GM19463 (cell line): ENCODE measurements around the gene MFAP3L.

Source experiments
- ATAC-seq: cut with Tn5 transposase; IDR thresholded peaks from one replicate; pipeline ENCODE4 v1.9.1; 2021; ENCODE audit warnings: mild to moderate bottlenecking, moderate library complexity; ENCODE audit not compliant: unreplicated experiment

Gene MFAP3L

DNA sequence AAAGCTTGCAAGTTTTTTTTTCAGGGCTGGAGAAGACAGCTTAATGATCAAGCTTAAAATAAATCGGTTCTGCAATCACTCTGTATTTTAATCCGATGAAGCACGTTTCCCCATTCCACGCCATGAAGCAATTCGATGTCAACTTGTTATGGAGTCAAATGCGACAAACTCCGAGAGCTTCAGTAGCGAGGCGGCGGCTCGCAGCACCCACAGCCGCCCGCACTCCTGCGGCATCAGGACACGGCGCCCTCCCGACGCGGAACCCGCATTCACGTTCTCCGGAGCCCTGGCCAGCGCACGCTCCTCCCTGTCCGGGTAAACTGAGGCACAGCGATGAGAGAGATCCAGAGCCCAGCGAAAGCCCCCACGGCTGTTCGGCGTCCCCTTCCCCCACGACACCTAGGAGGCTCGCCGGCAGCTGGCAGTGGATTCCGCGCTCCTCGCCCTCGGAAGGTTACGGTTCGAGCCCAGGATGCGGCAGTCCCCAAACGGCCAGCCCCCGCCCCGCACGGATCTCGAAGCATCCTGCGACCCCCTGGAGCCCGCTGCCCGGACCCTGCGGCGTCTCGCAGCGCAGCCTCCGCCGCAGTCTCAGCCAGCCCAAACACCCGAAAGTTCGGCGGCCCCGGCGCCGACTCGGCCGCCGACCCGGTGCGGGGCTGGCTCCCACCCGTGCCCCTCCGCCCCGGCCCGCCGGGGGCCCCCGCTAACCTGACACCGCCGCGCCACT is 507 bp downstream of the MFAP3L start:
- ATAC-seq: no peak

GRCh38 chr4:170022211-170022610 is 4.0 kb downstream of the MFAP3L start:
- ATAC-seq: no peak

DNA sequence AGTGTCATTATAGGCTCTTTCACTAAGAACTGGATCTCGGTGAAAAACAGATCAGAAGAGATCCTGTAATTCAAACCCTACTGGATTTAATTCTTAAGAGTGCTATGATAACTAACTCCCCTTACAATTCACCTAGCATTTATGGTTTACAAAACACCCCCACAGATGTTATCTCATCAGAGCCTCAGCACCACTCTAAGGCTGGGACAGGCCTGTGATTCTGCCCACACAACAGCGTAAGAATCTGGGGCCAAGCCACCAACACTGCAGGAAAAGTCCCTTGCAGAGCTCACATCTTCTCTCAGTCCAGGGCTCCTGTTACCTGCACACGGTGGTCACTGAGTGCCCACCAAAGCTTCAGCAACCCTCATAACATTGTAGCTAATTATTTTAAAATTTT is 8.9 kb downstream of the MFAP3L start:
- no peak for ATAC-seq

DNA sequence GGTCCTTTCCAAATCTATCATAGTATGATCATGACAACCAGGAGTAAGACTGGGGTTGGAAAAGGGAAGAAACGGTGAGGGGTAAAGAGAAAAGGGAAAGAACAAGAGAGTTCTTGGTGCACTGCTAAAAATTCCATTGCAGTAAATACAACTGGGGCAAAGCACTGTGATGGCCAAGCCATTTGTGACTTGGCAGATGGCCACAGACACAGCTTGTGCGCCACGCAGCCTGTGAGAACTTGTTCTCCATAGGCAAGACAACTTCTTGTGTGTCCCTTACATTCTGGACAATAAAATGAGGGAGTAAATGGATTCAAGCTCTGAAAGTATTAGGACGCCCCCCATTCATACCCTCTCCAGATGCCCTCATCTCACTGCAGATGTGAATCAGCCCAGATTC is 10.9 kb downstream of the MFAP3L start:
- no peak for ATAC-seq

DNA sequence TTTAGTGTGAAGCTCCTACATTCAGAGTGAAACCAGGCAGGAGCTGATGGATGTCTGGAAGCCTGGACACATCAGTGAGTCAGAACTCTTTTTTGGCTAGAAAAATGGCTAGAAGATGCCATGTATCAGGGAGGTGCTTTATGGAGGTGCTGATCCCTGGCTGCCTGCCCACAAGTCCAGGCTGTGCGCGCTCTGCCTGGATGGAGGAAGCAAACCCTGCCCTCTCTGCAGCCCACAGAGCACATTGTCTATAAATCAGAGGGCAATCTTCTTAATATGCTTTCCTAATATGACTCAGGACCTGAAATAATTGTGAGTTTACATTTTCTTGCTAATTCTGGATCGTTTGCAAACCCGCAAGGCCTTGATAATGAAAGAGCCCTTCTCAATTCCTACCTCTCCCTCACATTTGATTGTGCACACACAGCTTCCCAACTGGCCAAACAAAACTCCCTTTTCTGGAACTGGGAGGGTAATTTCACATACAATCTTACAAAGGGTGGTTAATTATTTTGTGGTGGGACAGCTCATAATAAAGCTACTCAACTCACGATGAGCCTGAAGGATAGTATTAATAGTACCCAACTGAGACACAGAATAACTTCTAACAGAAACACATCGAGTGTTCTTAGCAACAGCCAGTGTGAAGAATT is 11.7 kb downstream of the MFAP3L start:
- ATAC-seq: no peak

DNA sequence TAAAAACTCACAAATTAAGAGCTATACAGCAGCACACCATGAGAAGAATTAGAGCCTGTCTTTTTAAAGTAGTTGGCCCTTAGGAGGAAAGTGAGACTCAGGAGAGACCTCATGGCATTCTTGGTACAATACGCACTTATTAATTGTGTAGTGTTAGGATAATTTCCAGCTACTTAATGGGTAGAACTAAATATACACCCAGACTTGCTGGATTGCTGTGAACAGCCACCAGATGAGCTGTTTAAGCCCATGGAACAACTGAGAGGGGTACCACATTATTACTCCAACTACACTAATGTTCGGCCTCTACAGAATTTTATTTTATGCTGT is 13.6 kb downstream of the MFAP3L start:
- ATAC-seq: no peak

GRCh38 chr4:170011921-170012628 is 14.1 kb downstream of the MFAP3L start:
- no peak for ATAC-seq

DNA sequence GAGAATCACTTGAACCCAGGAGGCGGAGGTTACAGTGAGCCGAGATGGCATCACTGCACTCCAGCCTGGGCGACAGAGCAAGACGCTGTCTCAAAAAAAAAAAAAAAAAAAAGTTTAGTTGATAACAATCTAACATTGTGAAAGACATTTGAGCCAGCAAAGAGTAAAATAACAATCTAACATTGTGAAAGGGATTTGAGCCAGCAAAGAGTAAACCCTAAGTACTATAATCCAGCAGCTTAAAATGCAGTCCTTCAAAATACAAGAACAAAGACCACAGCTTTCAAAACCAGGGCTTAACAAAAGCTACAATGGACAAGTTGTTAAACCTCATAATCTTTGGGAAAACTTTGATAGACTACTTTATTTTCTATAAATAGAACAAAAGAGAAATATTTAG is 16.9 kb downstream of the MFAP3L start:
- ATAC-seq: no peak

DNA sequence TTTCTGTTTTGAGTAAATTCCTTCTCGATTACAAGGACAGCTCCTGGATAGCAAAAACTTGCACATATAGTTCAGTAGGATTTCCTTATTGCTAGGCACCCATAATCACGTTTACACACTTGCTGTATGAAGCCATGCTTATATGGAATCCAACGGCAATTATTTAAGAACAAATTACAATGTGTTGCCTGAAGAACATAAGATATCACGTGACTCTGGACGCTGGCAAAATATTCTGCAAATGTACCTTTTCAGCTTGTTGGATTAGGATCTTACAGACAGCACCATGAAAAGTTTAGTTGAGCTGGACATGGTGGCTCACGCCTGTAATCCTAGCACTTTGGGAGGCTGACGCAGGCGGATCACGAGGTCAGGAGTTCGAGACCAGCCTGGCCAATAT is 17.4 kb downstream of the MFAP3L start:
- no peak for ATAC-seq

GRCh38 chr4:170008371-170008770 is 17.8 kb downstream of the MFAP3L start:
- peak; percentile 51 for ATAC-seq

DNA sequence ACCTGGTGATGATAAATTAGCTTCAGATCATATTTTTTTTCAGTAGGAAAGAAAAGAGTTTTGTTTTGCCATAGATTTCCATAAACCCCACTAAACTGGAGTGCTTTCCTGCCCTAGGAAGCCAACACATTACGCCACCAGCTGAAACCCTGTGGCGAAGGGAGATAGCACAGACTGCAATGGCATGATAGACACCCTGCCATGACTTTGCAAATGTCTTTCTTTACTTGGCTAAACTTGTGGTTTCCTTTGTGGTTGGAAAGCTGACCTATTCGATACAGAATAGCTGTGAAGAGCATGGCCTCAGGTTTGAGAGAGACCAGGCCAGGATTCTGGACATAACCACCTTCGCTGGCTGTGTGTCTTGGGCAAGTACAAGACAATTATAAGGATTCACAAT is 19.1 kb downstream of the MFAP3L start:
- no peak for ATAC-seq

- ATAC-seq: no peak
Observed at GRCh38 chr4:170005472-170005871, 20.7 kb downstream of the MFAP3L start.

DNA sequence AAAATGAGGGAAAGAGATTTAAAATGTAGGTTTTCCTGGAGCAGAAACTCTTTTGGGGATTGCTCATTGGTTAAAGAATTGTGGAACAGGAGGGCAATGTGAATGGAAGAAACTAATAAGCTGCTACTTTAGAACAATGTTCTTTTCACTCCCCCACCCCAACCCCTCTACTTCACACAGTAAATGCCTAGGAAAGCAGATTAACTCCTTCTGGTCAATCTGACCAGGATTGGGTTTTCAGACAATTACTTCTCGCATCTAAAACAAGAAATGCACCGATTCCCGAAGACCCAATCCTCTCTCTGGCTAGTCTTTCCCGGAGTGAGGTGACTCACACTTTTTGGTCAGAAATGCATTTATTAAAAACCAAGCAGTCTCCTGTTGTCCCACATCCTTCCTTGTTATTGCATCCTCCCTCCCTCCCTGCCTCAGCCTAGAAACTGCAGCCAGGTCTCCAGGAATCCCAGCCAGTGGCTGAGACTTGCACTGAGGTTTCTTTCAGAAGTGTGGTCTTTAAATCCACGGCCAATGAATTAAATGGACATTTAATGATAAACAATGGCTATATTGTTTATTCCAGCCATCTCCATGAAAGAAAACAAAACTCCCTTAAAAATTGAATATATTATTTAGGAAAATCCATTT is 21.4 kb downstream of the MFAP3L start:
- no peak for ATAC-seq

DNA sequence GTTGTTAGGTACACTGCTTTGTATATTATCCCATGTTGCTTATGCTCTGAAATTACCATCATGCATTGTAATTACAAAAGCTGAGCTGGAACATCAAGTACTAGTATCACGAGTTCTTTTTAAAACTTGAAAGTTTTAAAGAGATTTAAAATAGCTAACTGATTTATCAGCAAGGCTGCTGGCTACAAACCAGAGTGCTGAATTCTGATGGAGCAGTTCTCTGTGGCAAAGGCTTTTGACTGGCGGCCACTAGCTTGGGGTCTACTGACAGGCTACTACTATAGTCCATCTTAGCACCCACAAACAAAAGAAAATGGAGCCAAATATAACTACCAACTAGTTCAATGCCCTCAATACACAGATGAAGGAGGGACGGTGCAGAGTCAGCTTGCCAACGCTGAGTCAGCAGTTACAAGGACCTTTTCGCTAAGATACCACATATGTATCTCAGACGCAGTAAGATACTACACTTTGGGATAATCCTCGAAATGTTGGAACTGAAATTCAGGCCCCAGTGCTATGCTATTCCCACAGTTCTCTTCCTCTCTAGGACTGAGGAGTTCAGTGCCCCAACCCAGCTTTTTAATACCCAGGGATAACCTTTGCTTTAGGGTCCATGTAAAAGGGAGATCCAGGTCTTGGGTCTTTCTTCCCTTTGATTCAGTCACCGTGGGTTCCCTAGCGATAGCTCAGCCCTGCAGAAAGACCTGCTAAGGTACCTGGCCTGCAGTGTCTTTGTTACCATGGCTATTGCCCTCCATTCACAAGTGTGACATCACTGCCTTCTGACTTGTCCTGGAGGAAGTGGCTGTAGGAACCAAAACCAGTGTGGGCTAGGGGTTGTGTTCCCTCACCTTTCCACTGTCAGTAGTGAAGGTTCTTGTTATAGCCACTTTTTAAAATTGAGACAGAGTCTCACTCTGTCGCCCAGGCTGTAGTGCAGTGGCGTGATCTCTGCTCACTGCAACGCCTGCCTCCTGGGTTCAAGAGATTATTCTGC is 22.8 kb downstream of the MFAP3L start:
- no peak for ATAC-seq

DNA sequence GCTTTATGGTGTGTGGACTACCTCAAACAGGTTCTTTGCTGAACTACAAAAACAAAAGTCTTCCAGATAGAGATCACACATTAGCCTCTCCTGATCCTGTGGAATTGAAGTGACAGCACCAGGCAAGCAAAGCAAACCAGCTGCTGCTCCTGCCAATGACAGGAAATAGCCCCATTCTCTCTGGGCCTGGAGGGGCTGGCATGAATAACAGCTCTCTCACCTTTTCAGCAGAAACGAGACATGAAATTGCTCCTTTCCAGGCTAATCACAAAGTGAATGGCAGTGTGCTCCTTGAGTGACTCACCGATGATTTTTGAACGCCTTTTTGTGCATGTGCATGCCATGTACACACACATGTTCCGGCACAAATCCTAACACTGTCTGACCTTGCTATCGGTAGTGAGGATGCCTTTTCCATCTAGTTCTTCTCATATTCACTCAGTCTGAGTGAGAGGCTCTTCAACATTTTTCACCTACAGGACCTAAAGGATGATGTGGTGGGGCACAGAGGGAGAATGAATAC is 24.4 kb downstream of the MFAP3L start:
- no peak for ATAC-seq

DNA sequence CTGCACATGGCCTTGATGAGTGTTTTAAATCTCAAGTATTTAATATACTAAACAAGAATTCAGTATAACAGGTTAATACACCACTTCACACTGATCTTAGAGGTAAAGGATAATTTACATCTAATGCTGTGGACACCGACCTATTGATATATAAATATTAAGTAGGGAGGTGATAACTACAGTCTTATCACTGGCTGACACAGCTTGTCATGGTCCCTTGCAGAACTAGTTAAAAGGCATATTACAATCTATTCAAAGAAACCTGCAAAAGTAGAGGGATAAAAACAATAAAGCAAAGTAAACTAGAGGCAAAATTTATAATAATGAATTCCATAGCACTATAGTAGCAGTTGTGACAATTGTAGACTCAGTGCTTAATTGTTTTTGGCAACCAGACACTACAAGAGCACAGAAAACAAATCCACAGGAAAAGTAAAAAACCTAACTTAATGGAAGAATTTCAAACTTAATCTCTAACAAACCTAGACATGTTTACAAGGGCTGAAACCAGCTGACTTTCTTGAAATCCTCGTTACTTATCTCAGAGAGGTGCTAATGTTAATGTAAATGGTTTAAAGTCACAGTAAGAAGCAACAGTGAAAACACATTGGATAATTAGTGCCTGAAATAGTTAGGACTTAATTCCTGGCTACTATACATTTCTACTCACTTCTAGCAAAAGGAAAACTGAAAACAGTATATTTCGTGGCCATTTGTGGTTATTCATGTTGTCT is 25.0 kb downstream of the MFAP3L start:
- ATAC-seq: no peak

GRCh38 chr4:169999923-170000322 is 26.3 kb downstream of the MFAP3L start:
- ATAC-seq: no peak

GRCh38 chr4:169998981-169999380 is 27.2 kb downstream of the MFAP3L start:
- no peak for ATAC-seq

DNA sequence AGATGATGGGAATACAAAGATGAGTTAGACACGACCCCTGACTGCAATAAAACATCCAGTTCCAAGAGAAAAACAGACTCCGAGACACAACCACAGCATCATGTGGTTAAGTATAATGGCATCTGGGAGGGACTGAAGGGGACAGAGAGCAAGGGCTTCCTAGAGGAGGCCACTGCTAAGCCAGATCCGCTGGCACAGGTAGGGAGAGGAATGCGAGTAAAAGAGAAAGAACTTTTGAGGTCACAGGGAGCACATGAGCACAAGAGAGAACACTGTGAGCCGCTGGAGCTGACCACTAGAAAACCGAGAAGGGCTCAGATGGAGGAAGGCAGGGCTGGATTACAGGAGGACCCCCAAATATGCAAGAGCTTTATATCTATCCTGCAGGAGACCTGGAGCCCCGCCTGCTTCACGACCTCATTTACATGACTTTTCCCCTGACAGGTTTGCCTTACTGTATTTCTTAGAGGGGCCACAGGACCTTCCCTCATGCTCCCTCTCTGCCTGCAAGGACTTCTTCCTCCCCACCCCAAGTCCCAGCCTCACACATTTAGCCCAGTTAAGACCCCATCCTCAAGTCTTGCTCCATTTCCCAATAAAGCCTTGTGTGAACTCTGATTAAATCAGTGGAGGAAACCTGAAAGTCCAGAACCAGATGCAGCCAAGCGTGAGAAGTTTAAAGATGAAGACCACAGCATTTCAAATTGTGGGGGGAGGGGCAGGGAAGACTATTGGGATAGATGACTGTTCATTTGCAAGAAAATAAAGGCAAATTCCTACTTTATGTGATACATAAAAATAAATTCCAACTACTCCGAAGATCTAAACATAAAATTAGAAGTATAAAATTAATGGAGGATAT is 29.6 kb downstream of the MFAP3L start:
- ATAC-seq: no peak
